Aorta (tissue), 5 donors: ENCODE measurements around the gene NIFK. TPM values are rescaled to one million over a fixed set of nuclear protein-coding genes. Genes with fewer than 3 reads are reported as not detected.
"Not testable (repeated sequence)": the region's sequence is repeated elsewhere in the genome, so short reads cannot be mapped to it uniquely, and the experiment has no call there.

Experiments used
- ATAC-seq: fragments of 200-7000 bp; cut with Tn5 transposase; one replicate; pipeline ENCODE4 v1.9.1; 2022; ENCODE audit warnings: moderate library complexity; ENCODE audit not compliant: low FRiP score
- DNase-seq, 2 donors: peaks; one replicate each; pipeline ENCODE4 v3.0.0-alpha.2; 2020
- H3K27ac ChIP-seq, 2 donors: one replicate each; pipeline ENCODE4 v1.5.1; 2013; ENCODE audit warnings: low read length in 2 of 2, mild to moderate bottlenecking in 2 of 2, moderate library complexity in 2 of 2, control low read depth in 1 of 2, inconsistent platforms in 1 of 2, low read depth in 1 of 2
- H3K27me3 ChIP-seq, 2 donors: one replicate each; pipeline ENCODE4 v1.6.1; 2013; ENCODE audit warnings: control low read depth in 1 of 2, low read length in 1 of 2, mild to moderate bottlenecking in 1 of 2, moderate library complexity in 1 of 2; ENCODE audit not compliant: insufficient read depth in 2 of 2, control insufficient read depth in 1 of 2
- H3K36me3 ChIP-seq, 2 donors: one replicate each; pipeline ENCODE4 v1.6.1; 2013; ENCODE audit warnings: control low read depth in 1 of 2, low read length in 1 of 2, mild to moderate bottlenecking in 1 of 2; ENCODE audit not compliant: insufficient read depth in 2 of 2, control insufficient read depth in 1 of 2
- H3K4me1 ChIP-seq, 2 donors: one replicate each; pipeline ENCODE4 v1.6.1; 2013; ENCODE audit warnings: low read length in 2 of 2, control low read depth in 1 of 2, mild to moderate bottlenecking in 1 of 2, moderate library complexity in 1 of 2; ENCODE audit not compliant: insufficient read depth in 2 of 2, control insufficient read depth in 1 of 2
- H3K4me3 ChIP-seq, 2 donors: one replicate each; pipeline ENCODE4 v1.5.1; 2013; ENCODE audit warnings: low read length in 2 of 2, control low read depth in 1 of 2, mild to moderate bottlenecking in 1 of 2
- H3K9me3 ChIP-seq: one replicate; pipeline ENCODE4 v1.6.1; 2013; ENCODE audit warnings: mild to moderate bottlenecking, low read length; ENCODE audit not compliant: control insufficient read depth
- WGBS, 2 donors: extraction: QIAGEN DNeasy Blood & Tissue Kit; methylation state at CpG; one replicate each; pipeline ENCODE4 v1.1.7; 2013; 5-methylcytosine and 5-hydroxymethylcytosine counted together
- intact Hi-C, 2 donors: fragments of 100-400 bp; cut with DNase I; formaldehyde crosslinking; loops; one replicate each; pipeline versions ENCODE4 v1.14.2 to v1.15.0; 2022
- polyA plus RNA-seq, 2 donors: library from polyadenylated mRNA; stranded (reverse); fragments of 200-250 nt; gene quantifications; one replicate each; pipeline ENCODE4 v1.2.3, GENCODE V29; 2013
- total RNA-seq, 2 donors: library from RNA; stranded (reverse); fragmentation: NEBNext Ultra II Directional; extraction: Animal tissue kit (Norgen Biotek cat#: 25700); gene quantifications; one replicate each; pipeline ENCODE4 v1.2.1, GENCODE V29; 2021
- donor health status: healthy with polysubstance abuse.
- donor health status: Bipolar disorder and iron deficiency.
- donor health status: DM: no; HTN: no; CAD: no.
- donor health status: DM: no; HTN: no; CAD: no.
- donor health status: DM: yes; HTN: yes; CAD: no.

Gene NIFK
- total and polyA plus RNA-seq, 4 donors, result 22.1 to 35.0 (median 33.3) TPM

DNA sequence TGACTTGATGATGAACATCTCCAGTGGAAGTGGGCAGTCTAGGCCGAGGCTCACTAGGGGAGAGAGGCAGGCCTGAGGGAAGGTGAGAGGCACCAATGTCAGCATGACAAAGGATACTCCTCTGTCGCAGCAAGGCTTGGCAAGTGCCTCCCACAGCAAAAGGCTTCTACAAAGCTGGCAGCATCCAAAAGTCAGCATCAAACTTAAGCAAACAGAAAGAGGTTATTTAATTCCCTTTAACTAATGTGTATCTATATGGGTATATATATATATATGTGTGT is 41.6 kb downstream of the NIFK start:
- no peaks in the 10 kb centered on the region for H3K9me3 ChIP-seq
- no peaks in the 10 kb centered on the region for H3K4me1 ChIP-seq
- no peaks in the 10 kb centered on the region for H3K36me3 ChIP-seq
- intact Hi-C loops, result no loop called here
- DNase-seq (peak in 1 of 2 donors; percentile 40), ATAC-seq (no peak)
- no peak overlapping the region for H3K4me3 ChIP-seq
- WGBS, 2 donors, result 62 to 67% methylated on average over 2 of the region's 2 CpGs
- peak overlapping the region in 1 of 2 donors; percentile 73 for H3K27ac ChIP-seq
- H3K27me3 ChIP-seq, result no peaks in the 10 kb centered on the region

DNA sequence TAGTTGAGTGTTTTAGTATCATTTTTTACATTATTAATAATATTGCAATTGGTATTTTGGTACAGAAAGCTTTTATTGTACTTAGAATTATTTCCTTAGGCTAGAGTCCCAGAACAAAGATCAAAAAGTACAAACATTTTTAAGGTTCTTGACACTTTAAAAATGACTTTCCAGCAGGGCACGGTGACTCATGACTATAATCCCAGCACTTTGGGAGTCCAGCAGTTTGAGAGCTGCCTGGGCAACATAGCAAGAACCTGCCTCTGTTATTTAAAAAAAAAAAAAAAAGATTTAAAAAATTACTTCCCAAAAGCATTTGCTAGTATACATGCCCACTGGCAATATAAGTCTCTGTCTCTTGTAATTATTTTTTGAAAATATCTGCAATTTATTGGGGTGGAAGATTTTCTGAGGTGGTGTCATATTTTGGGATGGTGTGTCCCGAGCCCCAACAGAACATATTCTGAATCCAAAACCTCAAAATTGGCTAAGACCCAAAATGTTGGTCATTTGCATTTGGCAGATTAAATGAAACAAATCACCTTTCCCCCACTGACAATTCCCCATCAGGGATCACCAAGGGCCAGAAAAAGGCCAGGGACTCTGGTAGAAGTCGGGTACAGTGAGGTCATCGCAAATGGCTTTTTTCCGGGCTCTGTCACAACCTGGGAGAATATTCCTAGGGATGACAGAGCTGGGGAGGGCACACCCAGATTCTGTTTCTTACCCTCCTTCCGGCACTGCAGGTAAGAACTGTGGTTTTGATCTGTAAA is 42.1 kb downstream of the NIFK start:
- Histone ChIP-seq H3K9me3 (no peaks in the 10 kb centered on the region), H3K27ac (peak overlapping the region in 1 of 2 donors; percentile 73), H3K27me3 (no peaks in the 10 kb centered on the region), H3K4me3 (no peak overlapping the region), H3K4me1 (no peaks in the 10 kb centered on the region), H3K36me3 (no peaks in the 10 kb centered on the region)
- intact Hi-C loops, result loop anchor here in 1 of 2 donors (5.0 kb wide), 1 partner anchor 42 kb away; no protein-coding TSS in a partner anchor
- peak; percentile 57 for ATAC-seq
- DNase-seq, result peak in 1 of 2 donors; percentile 27
- 49 to 50% methylated on average over 6 of the region's 6 CpGs for WGBS, 2 donors

DNA sequence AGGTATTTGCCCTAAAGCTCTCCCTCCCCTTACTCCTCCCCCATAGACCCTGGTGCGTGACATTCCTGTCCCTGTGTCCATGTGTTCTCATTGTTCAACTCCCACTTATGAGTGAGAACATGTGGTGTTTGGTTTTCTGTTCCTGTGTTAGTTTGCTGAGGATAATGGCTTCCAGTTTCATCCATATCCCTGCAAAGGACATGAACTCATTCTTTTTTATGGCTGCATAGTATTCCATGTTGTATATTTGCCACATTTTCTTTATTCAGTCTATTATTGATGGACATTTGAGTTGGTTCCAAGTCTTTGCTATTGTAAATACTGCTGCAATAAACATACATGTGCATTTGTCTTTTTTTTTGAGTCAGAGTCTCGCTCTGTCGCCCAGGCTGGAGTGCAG is 46.1 kb downstream of the NIFK start:
- not testable (repeated sequence) for H3K4me1 ChIP-seq, H3K4me3 ChIP-seq, H3K9me3 ChIP-seq, H3K27me3 ChIP-seq, DNase-seq, H3K36me3 ChIP-seq, ATAC-seq, H3K27ac ChIP-seq
- intact Hi-C loops, result loop anchor here in 1 of 2 donors (5.0 kb wide), 1 partner anchor 38 kb away; no protein-coding TSS in a partner anchor
- WGBS, 2 donors, result 99% methylated on average over 3 of the region's 3 CpGs

DNA sequence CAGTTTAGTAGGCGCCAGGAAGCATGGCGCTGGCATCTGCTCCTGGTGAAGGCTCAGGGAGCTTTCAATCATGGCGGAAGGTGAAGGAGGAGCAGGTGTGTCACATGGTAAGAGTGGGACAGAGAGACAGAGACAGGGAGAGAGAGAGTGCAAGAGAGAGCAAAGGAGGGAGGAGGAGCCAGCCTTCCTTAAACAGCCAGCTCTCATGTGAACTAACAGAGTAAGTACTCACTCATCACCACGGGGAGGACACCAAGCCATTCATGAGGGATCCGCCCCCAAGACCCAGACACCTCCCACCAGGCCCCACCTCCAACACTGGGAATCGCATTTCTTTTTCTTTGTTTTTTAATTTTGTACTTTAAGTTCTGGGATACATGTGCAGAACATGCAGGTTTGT is 46.6 kb downstream of the NIFK start:
- no peaks in the 10 kb centered on the region for H3K9me3 ChIP-seq
- intact Hi-C loops, result loop anchor here in 1 of 2 donors (5.0 kb wide), 1 partner anchor 38 kb away; no protein-coding TSS in a partner anchor
- DNase-seq (no peak), ATAC-seq (no peak)
- 88 to 90% methylated on average over 6 of the region's 6 CpGs for WGBS, 2 donors
- H3K36me3 ChIP-seq, result no peaks in the 10 kb centered on the region
- H3K27me3 ChIP-seq, result no peaks in the 10 kb centered on the region
- H3K4me1 ChIP-seq, result no peaks in the 10 kb centered on the region
- H3K27ac ChIP-seq, result no peak overlapping the region
- no peak overlapping the region for H3K4me3 ChIP-seq

DNA sequence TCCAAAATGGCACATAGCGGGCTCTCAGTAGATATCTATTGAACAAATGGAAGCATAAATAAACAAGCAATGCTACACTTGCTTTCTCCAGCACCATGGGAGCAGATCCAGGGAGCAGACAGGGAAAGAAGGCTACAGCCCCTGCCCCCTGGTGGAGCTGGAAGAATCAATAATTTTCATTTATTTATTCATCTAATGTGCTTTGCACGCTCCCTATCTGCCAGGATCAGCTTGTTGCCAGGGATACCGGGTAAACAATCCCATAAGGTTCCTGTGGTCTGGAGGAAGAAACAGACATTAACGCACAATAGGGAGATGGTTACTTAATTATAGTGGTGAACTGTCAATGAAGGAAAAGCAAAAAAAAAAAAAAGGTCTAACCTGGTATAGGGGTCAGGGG is 47.3 kb downstream of the NIFK start:
- H3K27me3 ChIP-seq, result no peaks in the 10 kb centered on the region
- DNase-seq (peak in 1 of 2 donors; percentile 28), ATAC-seq (no peak)
- no peaks in the 10 kb centered on the region for H3K9me3 ChIP-seq
- no peak overlapping the region for H3K27ac ChIP-seq
- H3K4me1 ChIP-seq, result no peaks in the 10 kb centered on the region
- 76 to 87% methylated on average over 4 of the region's 4 CpGs for WGBS, 2 donors
- H3K36me3 ChIP-seq, result no peaks in the 10 kb centered on the region
- no peak overlapping the region for H3K4me3 ChIP-seq
- intact Hi-C loops, result no loop called here

DNA sequence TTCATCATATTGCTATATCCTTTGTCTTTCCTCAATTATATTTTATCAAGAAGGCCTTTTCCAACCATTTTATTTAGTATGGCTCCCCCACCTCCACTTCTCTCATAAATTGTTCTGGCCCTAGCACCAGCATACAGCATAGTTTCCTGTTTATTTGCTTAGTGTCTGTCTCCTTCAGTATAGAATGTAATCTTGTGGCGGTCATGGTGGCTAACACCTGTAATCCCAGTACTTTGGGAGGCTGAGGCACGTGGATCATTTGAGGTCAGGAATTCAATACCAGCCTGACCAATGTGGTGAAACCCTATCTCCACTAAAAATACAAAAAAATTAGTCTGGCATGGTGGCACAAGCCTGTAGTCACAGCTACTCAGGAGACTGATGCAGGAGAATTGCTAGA is 47.9 kb downstream of the NIFK start:
- H3K4me3 ChIP-seq, result no peak overlapping the region
- no peaks in the 10 kb centered on the region for H3K36me3 ChIP-seq
- no peaks in the 10 kb centered on the region for H3K9me3 ChIP-seq
- DNase-seq (no peak), ATAC-seq (no peak)
- intact Hi-C loops, result no loop called here
- no peaks in the 10 kb centered on the region for H3K27me3 ChIP-seq
- 94 to 98% methylated on average over 2 of the region's 2 CpGs for WGBS, 2 donors
- no peaks in the 10 kb centered on the region for H3K4me1 ChIP-seq
- H3K27ac ChIP-seq, result no peak overlapping the region

DNA sequence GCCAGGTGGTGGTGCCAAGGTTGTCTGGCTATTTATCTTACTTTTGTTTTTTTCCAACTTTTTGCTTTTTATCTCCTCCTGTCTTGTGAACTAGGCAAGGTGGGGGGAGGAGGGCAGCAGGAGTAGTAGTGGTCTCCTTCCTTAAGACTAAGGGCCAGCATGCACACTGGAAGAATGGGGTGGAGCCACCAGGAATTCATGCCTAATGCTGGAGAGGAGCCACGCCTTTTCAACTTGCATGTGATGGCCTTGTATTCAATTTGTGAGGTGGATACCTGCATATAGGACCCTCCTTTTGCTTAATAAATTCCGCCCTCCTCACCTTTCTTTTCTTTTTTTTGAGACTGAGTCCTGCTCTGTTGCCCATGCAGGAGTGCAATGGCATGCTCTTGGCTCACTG is 49.8 kb downstream of the NIFK start:
- H3K4me3 ChIP-seq, result no peak overlapping the region
- H3K4me1 ChIP-seq, result no peaks in the 10 kb centered on the region
- H3K27me3 ChIP-seq, result no peaks in the 10 kb centered on the region
- H3K27ac ChIP-seq, result no peak overlapping the region
- H3K36me3 ChIP-seq, result no peaks in the 10 kb centered on the region
- H3K9me3 ChIP-seq, result peaks cover 12% of the 10 kb centered on the region
- ATAC-seq (no peak), DNase-seq (no peak)
- 94 to 95% methylated on average over 2 of the region's 2 CpGs for WGBS, 2 donors
- intact Hi-C loops, result no loop called here

DNA sequence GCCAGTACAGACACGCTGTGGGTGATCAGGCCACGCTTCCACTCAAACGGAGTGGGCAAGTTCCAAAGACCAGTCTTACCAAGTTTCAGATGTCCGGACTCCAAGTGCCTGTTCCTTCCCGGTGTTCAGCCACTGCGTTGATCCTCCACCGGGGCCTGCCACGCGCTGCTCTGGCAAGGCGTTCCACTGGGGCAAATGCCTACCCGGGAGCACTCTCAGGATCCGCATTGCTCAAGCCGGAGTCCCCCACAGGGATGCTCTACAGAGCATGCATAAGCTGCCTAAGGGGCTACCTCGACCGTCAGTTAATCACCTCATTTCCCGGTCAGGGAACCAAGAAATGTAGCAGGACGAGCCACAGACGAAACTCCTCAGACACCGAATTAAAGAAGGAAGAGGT is 50.5 kb downstream of the NIFK start:
- Histone ChIP-seq H3K36me3 (no peaks in the 10 kb centered on the region), H3K27ac (no peak overlapping the region), H3K4me1 (no peaks in the 10 kb centered on the region), H3K9me3 (peaks cover 12% of the 10 kb centered on the region), H3K27me3 (no peaks in the 10 kb centered on the region), H3K4me3 (no peak overlapping the region)
- intact Hi-C loops, result no loop called here
- DNase-seq, result no peak
- no peak for ATAC-seq
- WGBS, 2 donors, result 82 to 85% methylated on average over 19 of the region's 19 CpGs
